Natural killer cell (primary cell): ENCODE data around the gene ASB4. TPM values are rescaled to one million over a fixed set of nuclear protein-coding genes. Genes with fewer than 3 reads are reported as not detected.

Source experiments
- ATAC-seq, 3 donors: fragments of 150-1000 bp in 2 of 3; fragments of 200-7000 bp in 1 of 3; cut with Tn5 transposase; 1 replicate in 1 of 3; 2 replicates in 2 of 3; pipeline ENCODE4 v1.10.0; 2021; ENCODE audit warnings: mild to moderate bottlenecking in 2 of 3, moderate library complexity in 2 of 3
- DNase-seq, 2 donors: peaks; one replicate each; pipeline versions ENCODE4 v3.0.0 to v3.0.0-alpha.2; 2013 to 2021; ENCODE audit warnings: mixed read lengths in 1 of 2
- H3K27ac ChIP-seq: one replicate; pipeline ENCODE4 v1.5.1; 2013; ENCODE audit warnings: mild to moderate bottlenecking, low read length
- H3K27me3 ChIP-seq: one replicate; pipeline ENCODE4 v1.6.1; 2013; ENCODE audit warnings: low read length; ENCODE audit not compliant: control insufficient read depth, insufficient read depth
- H3K36me3 ChIP-seq: one replicate; pipeline ENCODE4 v1.6.1; 2013; ENCODE audit warnings: low read length; ENCODE audit not compliant: control insufficient read depth, insufficient read depth
- H3K4me1 ChIP-seq: one replicate; pipeline ENCODE4 v1.6.1; 2013; ENCODE audit warnings: low read length; ENCODE audit not compliant: control insufficient read depth, insufficient read depth
- H3K4me3 ChIP-seq: one replicate; pipeline ENCODE4 v1.5.1; 2013; ENCODE audit warnings: low read length
- H3K9me3 ChIP-seq: one replicate; pipeline ENCODE4 v1.6.1; 2013; ENCODE audit warnings: low read length; ENCODE audit not compliant: control insufficient read depth, insufficient read depth
- H3K27ac Mint-ChIP-seq, 2 donors: one replicate each; pipeline ENCODE4 v1.8.0; 2022; ENCODE audit warnings: mild to moderate bottlenecking in 2 of 2, mixed read lengths in 2 of 2, moderate library complexity in 1 of 2
- H3K27me3 Mint-ChIP-seq, 2 donors: one replicate each; pipeline ENCODE4 v1.8.0; 2022; ENCODE audit warnings: low read depth in 2 of 2, mixed read lengths in 2 of 2
- H3K36me3 Mint-ChIP-seq: one replicate; pipeline ENCODE4 v1.8.0; 2022; ENCODE audit warnings: mixed read lengths
- H3K4me1 Mint-ChIP-seq, 2 donors: one replicate each; pipeline ENCODE4 v1.8.0; 2022; ENCODE audit warnings: mixed read lengths in 2 of 2
- H3K4me3 Mint-ChIP-seq: one replicate; pipeline ENCODE4 v1.8.0; 2022; ENCODE audit warnings: mild to moderate bottlenecking, moderate library complexity, mixed read lengths
- H3K9me3 Mint-ChIP-seq, 2 donors: one replicate each; pipeline ENCODE4 v1.8.0; 2022; ENCODE audit warnings: mixed read lengths in 2 of 2
- CTCF ChIP-seq: fragments of 200-600 bp; IDR thresholded peaks from one replicate; pipeline ENCODE4 v1.8.0; 2022; ENCODE audit warnings: antibody characterized with exemption
- WGBS: methylation state at CpG from one replicate; pipeline ENCODE4 v1.1.7; 2013; ENCODE audit warnings: missing lambda C conversion rate; ENCODE audit not compliant: insufficient coverage; 5-methylcytosine and 5-hydroxymethylcytosine counted together
- intact Hi-C: fragments of 100-400 bp; cut with micrococcal nuclease; formaldehyde crosslinking; loops from one replicate; pipeline ENCODE4 v1.14.2; 2022
- total RNA-seq, 4 donors: library from RNA; stranded (reverse); fragments of 120-200 nt in 1 of 4; gene quantifications; one replicate each; pipeline versions ENCODE4 v1.2.3 to v1.2.4, GENCODE V29; 2013 to 2022

ASB4 gene
- total RNA-seq, 3 donors from 2014 or later (not counting 1 experiment from before 2014, with no cell fraction given), result not detected

GRCh38 chr7:95520136-95520535 lies 34.4 kb downstream of the ASB4 start:
- H3K36me3 Mint-ChIP-seq, result no peaks in the 10 kb centered on the region
- Histone ChIP-seq H3K36me3 (no peaks in the 10 kb centered on the region), H3K4me3 (no peak overlapping the region), H3K9me3 (no peaks in the 10 kb centered on the region), H3K27ac (no peak overlapping the region), H3K27me3 (peaks cover 3% of the 10 kb centered on the region), H3K4me1 (no peaks in the 10 kb centered on the region)
- H3K27me3 Mint-ChIP-seq, result peaks cover 9 to 14% of the 10 kb centered on the region in 2 donors
- intact Hi-C loops, result no loop called here
- TF ChIP-seq CTCF, result no peak
- DNase-seq, result no peak
- H3K4me3 Mint-ChIP-seq, result no peak overlapping the region
- WGBS, result 88% methylated on average over 2 of the region's 2 CpGs
- no peaks in the 10 kb centered on the region for H3K4me1 Mint-ChIP-seq
- no peaks in the 10 kb centered on the region for H3K9me3 Mint-ChIP-seq
- H3K27ac Mint-ChIP-seq, result no peak overlapping the region
- no peak for ATAC-seq

GRCh38 chr7:95525503-95525902 lies 39.8 kb downstream of the ASB4 start:
- no peak overlapping the region for H3K27ac ChIP-seq
- TF ChIP-seq CTCF, result no peak
- intact Hi-C loops, result no loop called here

GRCh38 chr7:95526128-95526738 lies 40.5 kb downstream of the ASB4 start:
- Mint-ChIP-seq H3K27ac (no peak overlapping the region), H3K4me3 (no peak overlapping the region), H3K27me3 (peaks cover 7 to 18% of the 10 kb centered on the region in 2 donors), H3K36me3 (no peaks in the 10 kb centered on the region), H3K4me1 (no peaks in the 10 kb centered on the region), H3K9me3 (no peaks in the 10 kb centered on the region)
- DNase-seq, result no peak
- Histone ChIP-seq H3K4me3 (no peak overlapping the region), H3K27me3 (peaks cover 3% of the 10 kb centered on the region), H3K27ac (no peak overlapping the region), H3K9me3 (no peaks in the 10 kb centered on the region), H3K4me1 (no peaks in the 10 kb centered on the region), H3K36me3 (no peaks in the 10 kb centered on the region)
- 90% methylated on average over 7 of the region's 7 CpGs for WGBS
- no peak for ATAC-seq
- no peak for TF ChIP-seq CTCF
- intact Hi-C loops, result no loop called here

More at GRCh38 chr7:95525503-95525902, 39.8 kb downstream of the ASB4 start:
- no peaks in the 10 kb centered on the region for H3K9me3 Mint-ChIP-seq
- no peaks in the 10 kb centered on the region for H3K4me1 Mint-ChIP-seq
- Histone ChIP-seq H3K4me1 (no peaks in the 10 kb centered on the region), H3K27me3 (peaks cover 3% of the 10 kb centered on the region), H3K9me3 (no peaks in the 10 kb centered on the region), H3K4me3 (no peak overlapping the region), H3K36me3 (no peaks in the 10 kb centered on the region)
- WGBS, result 47% methylated on average over 3 of the region's 3 CpGs
- H3K27ac Mint-ChIP-seq, result no peak overlapping the region
- no peaks in the 10 kb centered on the region for H3K36me3 Mint-ChIP-seq
- H3K4me3 Mint-ChIP-seq, result no peak overlapping the region
- peaks cover 7 to 25% of the 10 kb centered on the region in 2 donors for H3K27me3 Mint-ChIP-seq
- ATAC-seq (no peak), DNase-seq (no peak)
